ENCODE results near the gene ERCC1.

DNA sequence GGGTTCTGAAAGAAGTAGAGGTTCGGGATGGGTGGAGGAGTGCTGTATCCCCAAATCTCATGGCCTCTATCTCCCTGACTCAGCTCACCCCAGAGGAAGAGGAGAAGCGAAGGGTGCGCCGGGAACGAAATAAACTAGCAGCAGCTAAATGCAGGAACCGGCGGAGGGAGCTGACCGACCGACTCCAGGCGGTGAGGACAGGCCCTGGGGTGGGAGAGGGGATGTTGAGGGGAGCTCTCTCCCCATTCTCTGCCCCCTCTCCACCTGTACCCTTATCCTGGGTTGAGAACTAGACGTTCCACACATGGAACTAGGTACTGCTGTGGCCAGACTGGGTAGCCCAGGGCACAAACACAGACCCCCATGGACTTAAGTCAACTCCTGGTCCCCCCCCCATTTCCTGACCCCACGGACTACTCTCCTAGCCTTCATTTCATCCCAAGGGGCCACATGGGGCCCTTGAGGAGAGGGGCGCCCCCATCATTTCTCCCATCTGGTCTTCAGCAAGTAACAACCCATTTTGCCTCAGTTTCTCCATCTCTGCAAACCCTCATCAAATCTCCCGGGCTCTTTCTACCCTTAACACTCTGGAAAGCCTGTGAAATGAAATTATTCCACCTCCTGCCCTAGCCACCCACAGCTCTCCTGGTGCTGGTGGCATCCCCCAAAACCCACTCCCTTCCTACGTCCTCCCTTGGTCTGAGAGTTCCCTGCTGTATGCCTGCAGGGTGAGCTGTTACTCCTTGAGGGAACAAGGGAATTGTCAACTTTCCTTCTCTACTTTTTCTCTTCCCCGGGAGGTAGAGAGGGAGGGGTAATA, 47.6 kb upstream of the ERCC1 start:
- TF ChIP-seq, protein P1, sequence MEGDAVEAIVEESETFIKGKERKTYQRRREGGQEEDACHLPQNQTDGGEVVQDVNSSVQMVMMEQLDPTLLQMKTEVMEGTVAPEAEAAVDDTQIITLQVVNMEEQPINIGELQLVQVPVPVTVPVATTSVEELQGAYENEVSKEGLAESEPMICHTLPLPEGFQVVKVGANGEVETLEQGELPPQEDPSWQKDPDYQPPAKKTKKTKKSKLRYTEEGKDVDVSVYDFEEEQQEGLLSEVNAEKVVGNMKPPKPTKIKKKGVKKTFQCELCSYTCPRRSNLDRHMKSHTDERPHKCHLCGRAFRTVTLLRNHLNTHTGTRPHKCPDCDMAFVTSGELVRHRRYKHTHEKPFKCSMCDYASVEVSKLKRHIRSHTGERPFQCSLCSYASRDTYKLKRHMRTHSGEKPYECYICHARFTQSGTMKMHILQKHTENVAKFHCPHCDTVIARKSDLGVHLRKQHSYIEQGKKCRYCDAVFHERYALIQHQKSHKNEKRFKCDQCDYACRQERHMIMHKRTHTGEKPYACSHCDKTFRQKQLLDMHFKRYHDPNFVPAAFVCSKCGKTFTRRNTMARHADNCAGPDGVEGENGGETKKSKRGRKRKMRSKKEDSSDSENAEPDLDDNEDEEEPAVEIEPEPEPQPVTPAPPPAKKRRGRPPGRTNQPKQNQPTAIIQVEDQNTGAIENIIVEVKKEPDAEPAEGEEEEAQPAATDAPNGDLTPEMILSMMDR (IDR thresholded peaks at IDR 0.05) = no peak
- TF ChIP-seq POLR2A (IDR thresholded peaks at IDR 0.05) = no peak
